Activated CD4-positive, alpha-beta T cell treated with anti-CD3 and anti-CD28 coated beads, Interleukin-10, Interleukin-2, amounts not matched to agents 100 ng/mL and 50 ng/mL, durations not matched to agents 16 hours and 8 hours (primary cell): Measurements from ENCODE around the gene CFAP77.

Source experiments
- DNase-seq: peaks from one replicate; pipeline ENCODE4 v3.0.0-alpha.2; 2020

Gene CFAP77

GRCh38 chr9:132520612-132521011 is 110.6 kb downstream of the CFAP77 start:
- DNase-seq = no peak

DNA sequence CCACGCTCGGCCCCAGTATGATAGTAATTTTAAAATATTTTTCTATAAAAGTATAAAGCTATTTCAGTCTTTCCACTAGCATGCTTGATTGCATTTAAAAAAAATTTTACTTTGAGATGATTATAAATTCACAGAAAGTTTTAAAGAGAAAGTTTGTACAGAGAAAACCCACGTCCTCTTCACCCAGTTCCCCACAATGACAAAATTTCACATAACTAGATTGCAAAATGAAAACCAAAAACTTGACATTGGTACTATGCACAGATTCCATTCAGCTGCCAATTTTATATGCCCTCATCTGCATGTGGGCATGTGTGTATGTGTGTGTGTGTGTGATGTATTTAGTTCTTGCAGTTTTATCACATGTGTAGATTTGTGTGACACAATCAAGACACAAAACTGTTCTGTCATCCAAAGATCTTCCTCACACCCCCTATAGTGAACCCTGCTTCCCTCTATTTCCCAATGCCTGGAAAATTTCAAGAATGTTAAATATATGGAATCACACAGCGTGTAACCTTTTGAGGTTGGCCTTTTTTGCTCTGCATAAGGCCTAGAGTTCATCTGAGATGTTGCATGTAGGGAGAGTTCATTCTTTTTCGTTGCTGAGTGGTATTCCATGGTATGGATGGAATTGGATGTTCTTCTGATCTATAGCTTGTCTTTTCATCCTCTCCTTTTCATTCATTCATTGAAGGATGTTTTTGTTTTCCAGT is 115.5 kb downstream of the CFAP77 start:
- no peak for DNase-seq

GRCh38 chr9:132531195-132531594 is 121.2 kb downstream of the CFAP77 start:
- no peak for DNase-seq

GRCh38 chr9:132531710-132532570 is 121.9 kb downstream of the CFAP77 start:
- no peak for DNase-seq

- DNase-seq = no peak
These were observed 124.8 kb downstream of the CFAP77 start for GRCh38 chr9:132534832-132535231.

DNA sequence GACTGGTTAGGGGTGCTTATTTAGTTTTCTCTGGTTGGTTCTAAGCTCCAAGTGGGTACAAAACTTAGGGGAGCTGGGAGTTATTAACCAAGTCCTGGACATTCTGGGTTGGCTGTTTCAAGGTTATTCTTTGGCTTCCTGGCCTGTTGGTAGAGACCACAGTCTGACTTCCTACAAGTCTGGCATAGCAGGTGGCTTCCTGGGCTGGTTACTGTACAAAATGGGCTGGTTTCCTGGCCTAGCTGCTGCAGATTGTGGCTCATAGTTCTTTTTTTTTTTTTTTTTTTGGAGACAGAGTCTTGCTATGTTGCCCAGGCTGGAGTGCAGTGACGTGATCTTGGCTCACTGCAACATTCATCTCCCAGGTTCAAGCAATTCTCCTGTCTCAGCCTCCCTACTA is 126.1 kb downstream of the CFAP77 start:
- no peak for DNase-seq

DNA sequence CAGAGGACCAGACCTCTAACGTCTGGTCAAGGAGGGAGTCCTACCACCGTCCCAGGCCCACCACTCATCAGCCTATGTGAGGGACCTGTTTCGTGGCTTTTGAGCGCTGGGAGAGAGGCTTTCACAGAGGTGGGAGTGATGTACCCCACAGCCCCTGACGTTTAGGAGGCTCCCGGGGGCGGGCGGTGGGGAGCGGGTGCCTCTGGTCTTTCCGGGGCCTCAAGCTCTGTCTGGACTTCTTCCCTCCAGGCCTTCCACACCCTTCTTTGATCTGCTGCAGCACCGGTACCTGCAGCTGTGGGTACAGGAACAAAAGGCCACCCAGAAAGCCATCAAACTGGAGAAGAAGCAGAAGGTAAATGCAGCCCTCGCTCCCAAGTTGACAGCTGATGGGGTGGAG is 127.3 kb downstream of the CFAP77 start:
- DNase-seq = no peak

- DNase-seq = no peak
These were observed 128.1 kb downstream of the CFAP77 start for GRCh38 chr9:132538071-132538470.

- DNase-seq = no peak
These were observed 129.1 kb downstream of the CFAP77 start for GRCh38 chr9:132539096-132539495.

DNA sequence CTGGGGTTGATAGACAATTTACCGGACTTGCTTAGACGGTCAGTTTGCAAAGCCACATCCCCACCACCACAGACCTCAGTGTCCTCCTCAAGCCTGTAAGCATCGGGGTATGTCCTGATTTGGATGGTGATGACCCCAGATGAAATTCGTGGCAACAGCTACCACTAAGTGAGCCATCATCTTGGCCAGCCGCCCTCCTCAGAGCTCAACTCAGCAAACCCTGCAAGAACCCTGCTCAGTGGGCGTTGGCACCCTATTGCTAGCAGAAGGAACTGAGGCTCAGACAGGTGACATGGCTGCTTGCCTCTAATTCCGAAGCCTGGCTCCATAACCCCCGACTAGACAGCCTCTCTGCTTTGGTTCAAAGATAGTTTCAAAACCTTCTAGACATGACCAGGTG is 131.0 kb downstream of the CFAP77 start:
- no peak for DNase-seq

- no peak for DNase-seq
These were observed 132.1 kb downstream of the CFAP77 start for GRCh38 chr9:132541870-132542830.

- no peak for DNase-seq
These were observed 133.2 kb downstream of the CFAP77 start for GRCh38 chr9:132543251-132543650.

DNA sequence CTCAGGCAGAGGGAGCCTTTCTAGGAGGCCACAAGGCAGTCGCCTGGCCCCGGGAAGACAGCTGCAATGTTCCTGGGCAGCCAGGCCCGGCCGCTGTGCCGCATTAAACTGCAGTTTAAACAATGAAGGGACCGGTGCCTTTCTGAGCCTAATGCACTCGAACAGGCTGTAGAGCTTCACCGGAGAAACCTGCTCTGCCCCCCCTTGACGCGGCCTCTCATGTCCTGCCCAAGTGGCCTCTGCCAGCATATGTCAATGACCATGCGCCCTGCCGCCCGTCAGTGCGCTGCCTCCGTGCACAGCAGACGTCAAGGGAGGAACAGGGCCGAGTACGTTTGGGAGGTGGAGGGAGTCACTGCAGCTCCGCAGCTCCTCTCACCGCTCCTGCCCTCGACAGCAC is 133.9 kb downstream of the CFAP77 start:
- no peak for DNase-seq

- DNase-seq = no peak
These were observed 135.6 kb downstream of the CFAP77 start for GRCh38 chr9:132545578-132545977.

DNA sequence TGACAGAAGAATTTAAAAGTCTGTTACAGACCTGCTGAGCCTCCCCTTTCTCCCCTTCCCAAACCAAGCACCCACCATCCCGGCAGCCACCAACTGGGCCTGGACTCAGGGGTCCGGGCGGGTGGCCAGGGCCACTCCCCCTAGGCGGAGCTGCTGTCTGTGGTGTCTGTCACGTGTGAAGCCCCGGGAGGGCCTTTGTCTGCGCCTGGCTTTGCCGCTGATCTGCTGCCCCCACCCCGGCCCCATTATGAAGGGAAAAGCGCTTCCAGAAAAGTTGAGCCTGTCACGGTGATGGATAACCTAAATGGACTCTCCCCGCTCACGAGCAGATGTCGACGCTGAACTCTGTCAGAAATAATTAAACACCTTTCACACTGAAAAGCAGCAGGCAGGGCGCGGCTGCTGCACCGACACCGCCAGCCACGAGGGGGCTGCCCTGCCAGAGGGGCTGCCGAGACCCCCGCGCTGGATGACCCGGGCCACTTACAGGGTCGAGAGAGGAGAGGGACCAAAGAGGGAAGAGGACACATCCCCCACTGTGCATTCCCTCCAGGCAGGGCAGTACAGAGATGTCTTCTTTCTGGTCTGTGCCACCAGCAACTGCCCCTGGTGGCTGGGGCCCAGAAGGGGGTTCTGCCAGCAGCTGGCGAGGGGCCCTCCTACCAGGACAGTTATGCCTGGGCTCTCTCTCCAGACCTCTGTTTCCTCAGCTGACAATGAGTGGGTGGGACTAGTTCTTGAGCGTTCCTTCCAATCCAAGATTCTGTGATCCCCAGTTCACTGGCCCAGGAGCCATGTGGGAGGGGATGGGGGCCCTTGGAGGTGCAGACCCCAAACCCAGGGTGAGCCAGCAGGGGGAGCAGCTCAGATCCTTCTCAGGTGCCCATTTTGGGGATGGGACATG is 136.4 kb downstream of the CFAP77 start:
- no peak for DNase-seq

GRCh38 chr9:132547052-132547431 is 137.0 kb downstream of the CFAP77 start:
- DNase-seq = no peak

DNA sequence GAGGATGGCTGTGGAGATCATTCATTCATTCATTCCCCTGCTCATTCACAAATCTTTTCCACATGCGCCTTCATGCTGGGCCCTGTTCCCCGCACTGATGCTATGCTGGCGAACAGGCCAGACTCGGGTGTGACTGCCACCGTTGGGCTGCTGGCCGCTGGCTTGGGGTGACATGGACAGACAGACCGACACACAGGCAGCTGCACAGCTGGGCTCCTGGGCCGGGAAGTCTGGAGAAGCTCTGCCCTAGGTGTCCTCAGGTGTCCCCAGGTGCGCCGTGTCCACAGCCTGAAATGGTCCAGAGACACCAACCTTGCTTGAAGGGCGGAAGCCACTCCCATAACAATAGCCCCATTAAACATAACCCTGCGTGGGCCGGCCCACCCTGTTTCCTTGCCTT is 137.4 kb downstream of the CFAP77 start:
- no peak for DNase-seq

DNA sequence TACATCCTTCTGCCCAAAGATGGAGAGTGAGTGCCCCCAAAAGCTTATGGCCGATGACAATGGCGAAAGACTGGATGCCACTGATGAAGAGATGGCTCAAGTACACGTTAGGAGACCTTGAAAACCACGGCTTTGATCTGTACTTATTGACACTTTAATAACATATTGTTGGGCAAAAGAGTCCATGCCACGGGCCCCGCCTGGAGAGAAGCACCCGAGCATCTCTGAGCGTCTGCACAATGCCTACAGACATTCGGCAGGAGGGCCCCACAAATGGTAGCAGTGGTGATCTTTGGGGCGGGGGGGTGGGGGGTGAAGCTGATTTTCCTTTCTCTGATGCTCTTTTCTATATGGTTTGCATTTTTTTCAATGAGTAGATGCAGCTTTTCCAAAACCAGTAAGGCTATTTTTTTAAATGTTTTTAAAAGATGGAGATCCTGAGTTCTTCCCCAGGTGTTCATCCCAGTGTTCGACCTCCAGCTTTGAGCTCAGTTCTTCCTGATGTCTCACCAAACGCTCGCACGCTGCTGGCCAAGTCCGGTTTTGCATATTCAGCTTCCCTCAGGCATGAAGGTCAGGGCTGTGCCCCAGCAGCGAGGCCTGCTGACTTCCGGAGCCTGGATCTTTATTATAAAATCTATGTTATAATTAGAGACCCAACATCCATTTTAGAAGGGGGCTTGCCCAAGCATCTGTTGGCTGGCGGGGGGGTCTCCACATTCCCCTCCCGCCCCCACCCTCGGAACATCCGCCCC is 138.1 kb downstream of the CFAP77 start:
- DNase-seq = no peak

- DNase-seq = no peak
These were observed 139.0 kb downstream of the CFAP77 start for GRCh38 chr9:132548751-132549640.

GRCh38 chr9:132551556-132551955 is 141.5 kb downstream of the CFAP77 start:
- no peak for DNase-seq
